ENCODE results near the gene TEX51. TPM values are rescaled to one million over a fixed set of nuclear protein-coding genes. Genes with fewer than 3 reads are reported as not detected.

TEX51 gene
- not detected for total RNA-seq
- long read RNA-seq: 0 reads

GRCh38 chr2:126898636-126899035 lies at the start of gene TEX51:
TSS of gene TEX51 (plus strand) at chr2:126898890. CDS start at chr2:126898919, 29 bp downstream.
- DNase-seq: no peak
- intact Hi-C loops (cut with DNase I): no loop called here
- no peak for ATAC-seq (ENCODE audit: poor library complexity)

- no peak for DNase-seq
- intact Hi-C loops (cut with DNase I): no loop called here
- ATAC-seq (ENCODE audit: poor library complexity): no peak
Measured at GRCh38 chr2:126849054-126849453, 49.6 kb upstream of the TEX51 start.

GRCh38 chr2:126849486-126849885 lies 49.2 kb upstream of the TEX51 start:
- ATAC-seq (ENCODE audit: poor library complexity) (no peak), DNase-seq (no peak)
- intact Hi-C loops (cut with DNase I): no loop called here

- DNase-seq (no peak), ATAC-seq (ENCODE audit: poor library complexity) (no peak)
- intact Hi-C loops (cut with DNase I): no loop called here
Measured at GRCh38 chr2:126849991-126850535, 48.6 kb upstream of the TEX51 start.

- ATAC-seq (ENCODE audit: poor library complexity) (no peak), DNase-seq (no peak)
- intact Hi-C loops (cut with DNase I): no loop called here
Measured at GRCh38 chr2:126850940-126851339, 47.8 kb upstream of the TEX51 start.

GRCh38 chr2:126851756-126852155 lies 46.9 kb upstream of the TEX51 start:
- intact Hi-C loops (cut with DNase I): no loop called here
- no peak for ATAC-seq (ENCODE audit: poor library complexity)
- no peak for DNase-seq

- ATAC-seq (ENCODE audit: poor library complexity) (no peak), DNase-seq (no peak)
- intact Hi-C loops (cut with DNase I): no loop called here
Measured at GRCh38 chr2:126852361-126852760, 46.3 kb upstream of the TEX51 start.

GRCh38 chr2:126855606-126856005 lies 43.1 kb upstream of the TEX51 start:
- DNase-seq (no peak), ATAC-seq (ENCODE audit: poor library complexity) (no peak)
- intact Hi-C loops (cut with DNase I): no loop called here

GRCh38 chr2:126856403-126856802 lies 42.3 kb upstream of the TEX51 start:
- intact Hi-C loops (cut with DNase I): no loop called here
- ATAC-seq (ENCODE audit: poor library complexity) (peak; percentile 49), DNase-seq (no peak)

GRCh38 chr2:126857502-126857901 lies 41.2 kb upstream of the TEX51 start:
- DNase-seq (no peak), ATAC-seq (ENCODE audit: poor library complexity) (no peak)
- intact Hi-C loops (cut with DNase I): no loop called here

GRCh38 chr2:126858013-126858412 lies 40.7 kb upstream of the TEX51 start:
- intact Hi-C loops (cut with DNase I): no loop called here
- ATAC-seq (ENCODE audit: poor library complexity): no peak
- no peak for DNase-seq

GRCh38 chr2:126858436-126858835 lies 40.3 kb upstream of the TEX51 start:
- intact Hi-C loops (cut with DNase I): no loop called here
- no peak for DNase-seq

GRCh38 chr2:126858991-126859390 lies 39.7 kb upstream of the TEX51 start:
- ATAC-seq (ENCODE audit: poor library complexity): no peak
- DNase-seq: no peak
- intact Hi-C loops (cut with DNase I): no loop called here

More at GRCh38 chr2:126858436-126858835, 40.3 kb upstream of the TEX51 start:
- no peak for ATAC-seq (ENCODE audit: poor library complexity)

GRCh38 chr2:126859631-126860030 lies 39.1 kb upstream of the TEX51 start:
- ATAC-seq (ENCODE audit: poor library complexity) (no peak), DNase-seq (no peak)
- intact Hi-C loops (cut with DNase I): no loop called here

- ATAC-seq (ENCODE audit: poor library complexity) (no peak), DNase-seq (no peak)
- intact Hi-C loops (cut with DNase I): no loop called here
Measured at GRCh38 chr2:126860385-126860784, 38.3 kb upstream of the TEX51 start.

- intact Hi-C loops (cut with DNase I): no loop called here
- no peak for ATAC-seq (ENCODE audit: poor library complexity)
- no peak for DNase-seq
Measured at GRCh38 chr2:126862730-126863129, 36.0 kb upstream of the TEX51 start.

GRCh38 chr2:126863336-126864015 lies 35.2 kb upstream of the TEX51 start:
- intact Hi-C loops (cut with DNase I): no loop called here
- DNase-seq: no peak

GRCh38 chr2:126864861-126865260 lies 33.8 kb upstream of the TEX51 start:
- intact Hi-C loops (cut with DNase I): no loop called here
- no peak for DNase-seq
- ATAC-seq (ENCODE audit: poor library complexity): no peak

More at GRCh38 chr2:126863336-126864015, 35.2 kb upstream of the TEX51 start:
- no peak for ATAC-seq (ENCODE audit: poor library complexity)

GRCh38 chr2:126866451-126866850 lies 32.2 kb upstream of the TEX51 start:
- no peak for DNase-seq

GRCh38 chr2:126874961-126875360 lies 23.7 kb upstream of the TEX51 start:
- intact Hi-C loops (cut with DNase I): no loop called here
- ATAC-seq (ENCODE audit: poor library complexity): no peak
- no peak for DNase-seq

More at GRCh38 chr2:126866451-126866850, 32.2 kb upstream of the TEX51 start:
- intact Hi-C loops (cut with DNase I): no loop called here
- ATAC-seq (ENCODE audit: poor library complexity): no peak

- DNase-seq (no peak), ATAC-seq (ENCODE audit: poor library complexity) (no peak)
- intact Hi-C loops (cut with DNase I): no loop called here
Measured at GRCh38 chr2:126876631-126877030, 22.1 kb upstream of the TEX51 start.

Measured in Right ventricle myocardium superior (tissue), 1 donor.